H9 (cell line): ENCODE measurements around the gene TMEM44. TPM values are rescaled to one million over a fixed set of nuclear protein-coding genes. Genes with fewer than 3 reads are reported as not detected.
A peak's percentile ranks its signal among the peaks of the same experiment; 100 is the strongest.

Experiments
- DNase-seq: peaks from one replicate; pipeline ENCODE4 v3.0.0-alpha.2; 2017
- H2AFZ ChIP-seq: one replicate; pipeline ENCODE4 v1.6.1; 2013; ENCODE audit warnings: mild to moderate bottlenecking, low read length, control low read depth, moderate library complexity
- H2AK5ac ChIP-seq: 2 replicates; pipeline ENCODE4 v1.6.1; 2013; ENCODE audit warnings: low read length, control low read depth, mixed read lengths; ENCODE audit not compliant: insufficient read length
- H2BK120ac ChIP-seq: one replicate; pipeline ENCODE4 v1.6.1; 2013; ENCODE audit warnings: low read depth, mild to moderate bottlenecking, low read length, control low read depth, inconsistent platforms; ENCODE audit not compliant: poor library complexity, severe bottlenecking
- H2BK12ac ChIP-seq: 2 replicates; pipeline ENCODE4 v1.6.1; 2013; ENCODE audit warnings: low read length, control low read depth, mixed read lengths, low read depth; ENCODE audit not compliant: insufficient read length
- H2BK15ac ChIP-seq: 2 replicates; pipeline ENCODE4 v1.6.1; 2013; ENCODE audit warnings: low read depth, low read length, control low read depth
- H2BK20ac ChIP-seq: one replicate; pipeline ENCODE4 v1.6.1; 2013; ENCODE audit warnings: low read depth, mild to moderate bottlenecking, low read length, control low read depth, inconsistent platforms; ENCODE audit not compliant: poor library complexity, severe bottlenecking
- H2BK5ac ChIP-seq: 2 replicates; pipeline ENCODE4 v1.6.1; 2013; ENCODE audit warnings: low read length, control low read depth, mixed read lengths; ENCODE audit not compliant: insufficient read length
- H3K14ac ChIP-seq: 2 replicates; pipeline ENCODE4 v1.6.1; 2013; ENCODE audit warnings: low read length, control low read depth; ENCODE audit not compliant: insufficient read depth
- H3K18ac ChIP-seq: 2 replicates; pipeline ENCODE4 v1.6.1; 2013; ENCODE audit warnings: low read depth, mild to moderate bottlenecking, mixed read lengths, low read length, control low read depth; ENCODE audit not compliant: insufficient read length
- H3K23ac ChIP-seq: 2 replicates; pipeline ENCODE4 v1.6.1; 2013; ENCODE audit warnings: low read length, control low read depth, mixed read lengths, low read depth; ENCODE audit not compliant: insufficient read length
- H3K23me2 ChIP-seq: 2 replicates; pipeline ENCODE4 v1.6.1; 2013; ENCODE audit warnings: low read depth, mild to moderate bottlenecking, mixed read lengths, low read length, control low read depth; ENCODE audit not compliant: insufficient read length, poor library complexity, severe bottlenecking
- H3K27ac ChIP-seq: 2 replicates; pipeline ENCODE4 v1.5.1; 2013; ENCODE audit warnings: low read length, control low read depth, mixed read lengths, low read depth; ENCODE audit not compliant: insufficient read length
- H3K27me3 ChIP-seq: 2 replicates; pipeline ENCODE4 v1.6.1; 2013; ENCODE audit warnings: low read length, control low read depth, inconsistent platforms; ENCODE audit not compliant: insufficient read depth
- H3K4ac ChIP-seq: 2 replicates; pipeline ENCODE4 v1.6.1; 2013; ENCODE audit warnings: low read depth, mild to moderate bottlenecking, control low read depth, inconsistent platforms, low read length, moderate library complexity
- H3K4me1 ChIP-seq: 2 replicates; pipeline ENCODE4 v1.6.1; 2013; ENCODE audit warnings: low read length, control low read depth, inconsistent platforms; ENCODE audit not compliant: insufficient read depth
- H3K4me2 ChIP-seq: 2 replicates; pipeline ENCODE4 v1.6.1; 2013; ENCODE audit warnings: low read length, control low read depth, mixed read lengths; ENCODE audit not compliant: insufficient read length, insufficient read depth
- H3K56ac ChIP-seq: 2 replicates; pipeline ENCODE4 v1.6.1; 2013; ENCODE audit warnings: low read depth, mild to moderate bottlenecking, mixed read lengths, low read length, control low read depth; ENCODE audit not compliant: insufficient read length
- H3K79me1 ChIP-seq: 2 replicates; pipeline ENCODE4 v1.6.1; 2013; ENCODE audit warnings: low read depth, mild to moderate bottlenecking, moderate library complexity, low read length, control low read depth, inconsistent platforms; ENCODE audit not compliant: insufficient read depth, poor library complexity, severe bottlenecking
- H3K79me2 ChIP-seq: 2 replicates; pipeline ENCODE4 v1.6.1; 2013; ENCODE audit warnings: low read length, control low read depth, inconsistent platforms; ENCODE audit not compliant: insufficient read depth
- H3K9ac ChIP-seq: 2 replicates; pipeline ENCODE4 v1.6.1; 2013; ENCODE audit warnings: low read length, control low read depth, mixed read lengths; ENCODE audit not compliant: insufficient read length; ENCODE audit errors: extremely low read depth
- H3K9me3 ChIP-seq: one replicate; pipeline ENCODE4 v1.6.1; 2013; ENCODE audit warnings: low read depth, low read length, inconsistent platforms; ENCODE audit not compliant: control insufficient read depth
- H3T11ph ChIP-seq: one replicate; pipeline ENCODE4 v1.6.1; 2013; ENCODE audit warnings: mild to moderate bottlenecking, low read length, control low read depth, inconsistent platforms
- H4K20me1 ChIP-seq: one replicate; pipeline ENCODE4 v1.6.1; 2013; ENCODE audit not compliant: control insufficient read depth, insufficient read length, insufficient read depth
- H4K5ac ChIP-seq: 2 replicates; pipeline ENCODE4 v1.6.1; 2013; ENCODE audit warnings: low read depth, mild to moderate bottlenecking, mixed read lengths, low read length, control low read depth; ENCODE audit not compliant: insufficient read length
- H4K8ac ChIP-seq: replicated peaks from 2 replicates; pipeline ENCODE4 v1.6.1; 2013; ENCODE audit warnings: low read length, control low read depth, mixed read lengths, low read depth; ENCODE audit not compliant: insufficient read length
- H4K91ac ChIP-seq: 2 replicates; pipeline ENCODE4 v1.6.1; 2013; ENCODE audit warnings: low read depth, mild to moderate bottlenecking, moderate library complexity, mixed read lengths, low read length, control low read depth; ENCODE audit not compliant: insufficient read length
- H3K27ac Mint-ChIP-seq, 3 experiments: 2 replicates in 2 of 3; 3 replicates in 1 of 3; pipeline ENCODE4 v1.8.0; 2020 to 2021; ENCODE audit warnings: mixed read lengths in 3 of 3, mild to moderate bottlenecking in 1 of 3, moderate library complexity in 1 of 3
- H3K27me3 Mint-ChIP-seq: 2 replicates; pipeline ENCODE4 v1.8.0; 2021; ENCODE audit warnings: low read depth, mild to moderate bottlenecking, moderate library complexity, mixed read lengths
- H3K36me3 Mint-ChIP-seq, 3 experiments: 2 replicates in 2 of 3; 3 replicates in 1 of 3; pipeline ENCODE4 v1.8.0; 2020 to 2021; ENCODE audit warnings: low read depth in 3 of 3, mixed read lengths in 3 of 3; ENCODE audit not compliant: insufficient read depth in 1 of 3
- H3K4me1 Mint-ChIP-seq, 2 experiments: 2 replicates each; pipeline ENCODE4 v1.8.0; 2020; ENCODE audit warnings: mixed read lengths in 2 of 2
- H3K4me3 Mint-ChIP-seq, 2 experiments: 2 replicates in 1 of 2; 3 replicates in 1 of 2; pipeline ENCODE4 v1.8.0; 2020 to 2021; ENCODE audit warnings: mild to moderate bottlenecking in 2 of 2, mixed read lengths in 2 of 2, moderate library complexity in 1 of 2
- H3K9me3 Mint-ChIP-seq, 2 experiments: 2 replicates in 1 of 2; 3 replicates in 1 of 2; pipeline ENCODE4 v1.8.0; 2020; ENCODE audit warnings: mild to moderate bottlenecking in 2 of 2, mixed read lengths in 2 of 2, moderate library complexity in 1 of 2
- WGBS: extraction: QIAGEN DNeasy Blood & Tissue Kit; methylation state at CpG from one replicate; pipeline ENCODE4 v1.1.7; 2013; ENCODE audit warnings: missing lambda C conversion rate, low lambda C conversion rate, mixed read lengths; ENCODE audit not compliant: insufficient read length; ENCODE audit errors: extremely low coverage; 5-methylcytosine and 5-hydroxymethylcytosine counted together
- total RNA-seq: library from RNA; stranded (reverse); gene quantifications from 2 replicates; pipeline ENCODE4 v1.2.1, GENCODE V29; 2021
- TF ChIP-seq, protein P1 (sequence below): fragments of 200-600 bp; sonication (generic); conservative IDR thresholded peaks from 3 replicates; pipeline ENCODE4 v1.8.0; 2021; ENCODE audit warnings: antibody characterized with exemption, mild to moderate bottlenecking

TMEM44 gene
- total RNA-seq, 1 experiment from 2014 or later = 19.8 TPM

GRCh38 chr3:194571491-194572142 lies 61.6 kb downstream of the TMEM44 start:
- no peak overlapping the region for H3K9ac ChIP-seq
- H3K9me3 ChIP-seq = no peaks in the 10 kb centered on the region
- no peak for DNase-seq
- no peaks in the 10 kb centered on the region for H3K27me3 ChIP-seq
- no peak overlapping the region for H2AFZ ChIP-seq
- no peak overlapping the region for H2BK12ac ChIP-seq
- no peaks in the 10 kb centered on the region for H4K20me1 ChIP-seq
- H3K23me2 ChIP-seq = no peaks in the 10 kb centered on the region
- H2BK5ac ChIP-seq = no peak overlapping the region
- no peak overlapping the region for H3K27ac ChIP-seq
- H3K4me3 Mint-ChIP-seq = no peak overlapping the region; a peak in 1 of 5 replicates
- TF ChIP-seq, protein P1, sequence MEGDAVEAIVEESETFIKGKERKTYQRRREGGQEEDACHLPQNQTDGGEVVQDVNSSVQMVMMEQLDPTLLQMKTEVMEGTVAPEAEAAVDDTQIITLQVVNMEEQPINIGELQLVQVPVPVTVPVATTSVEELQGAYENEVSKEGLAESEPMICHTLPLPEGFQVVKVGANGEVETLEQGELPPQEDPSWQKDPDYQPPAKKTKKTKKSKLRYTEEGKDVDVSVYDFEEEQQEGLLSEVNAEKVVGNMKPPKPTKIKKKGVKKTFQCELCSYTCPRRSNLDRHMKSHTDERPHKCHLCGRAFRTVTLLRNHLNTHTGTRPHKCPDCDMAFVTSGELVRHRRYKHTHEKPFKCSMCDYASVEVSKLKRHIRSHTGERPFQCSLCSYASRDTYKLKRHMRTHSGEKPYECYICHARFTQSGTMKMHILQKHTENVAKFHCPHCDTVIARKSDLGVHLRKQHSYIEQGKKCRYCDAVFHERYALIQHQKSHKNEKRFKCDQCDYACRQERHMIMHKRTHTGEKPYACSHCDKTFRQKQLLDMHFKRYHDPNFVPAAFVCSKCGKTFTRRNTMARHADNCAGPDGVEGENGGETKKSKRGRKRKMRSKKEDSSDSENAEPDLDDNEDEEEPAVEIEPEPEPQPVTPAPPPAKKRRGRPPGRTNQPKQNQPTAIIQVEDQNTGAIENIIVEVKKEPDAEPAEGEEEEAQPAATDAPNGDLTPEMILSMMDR = no peak
- no peaks in the 10 kb centered on the region for H3K79me2 ChIP-seq
- H3K27ac Mint-ChIP-seq = peak overlapping the region in 1 of 3 experiments; percentile 36; a peak in 1 of 7 replicates
- H2BK20ac ChIP-seq = no peak overlapping the region
- peaks cover 14 to 27% of the 10 kb centered on the region in 2 experiments for H3K4me1 Mint-ChIP-seq
- no peak overlapping the region for H2BK120ac ChIP-seq
- H3K18ac ChIP-seq = no peak overlapping the region
- peaks cover 4% of the 10 kb centered on the region for H3K27me3 Mint-ChIP-seq
- no peaks in the 10 kb centered on the region; the same call in 1 of the 2 replicates for H3K4me1 ChIP-seq
- no peak overlapping the region for H3K23ac ChIP-seq
- H3K56ac ChIP-seq = no peak overlapping the region
- no peak overlapping the region for H3K4me2 ChIP-seq
- no peak overlapping the region for H4K5ac ChIP-seq
- H3K9me3 Mint-ChIP-seq = no peaks in the 10 kb centered on the region
- WGBS = no CpG with 5 or more reads among the region's 16 CpGs
- H4K8ac ChIP-seq = no peak overlapping the region
- no peak overlapping the region for H3T11ph ChIP-seq
- no peak overlapping the region for H2BK15ac ChIP-seq
- no peaks in the 10 kb centered on the region for H3K79me1 ChIP-seq
- no peak overlapping the region for H4K91ac ChIP-seq
- no peak overlapping the region for H3K14ac ChIP-seq
- H3K4ac ChIP-seq = no peak overlapping the region
- H3K36me3 Mint-ChIP-seq = no peaks in the 10 kb centered on the region
- H2AK5ac ChIP-seq = no peak overlapping the region
